ENCODE data around the gene SAMSN1.

GRCh38 chr21:14457762-14458161 lies 88.4 kb downstream of the SAMSN1 start:
- TF ChIP-seq, protein P1, sequence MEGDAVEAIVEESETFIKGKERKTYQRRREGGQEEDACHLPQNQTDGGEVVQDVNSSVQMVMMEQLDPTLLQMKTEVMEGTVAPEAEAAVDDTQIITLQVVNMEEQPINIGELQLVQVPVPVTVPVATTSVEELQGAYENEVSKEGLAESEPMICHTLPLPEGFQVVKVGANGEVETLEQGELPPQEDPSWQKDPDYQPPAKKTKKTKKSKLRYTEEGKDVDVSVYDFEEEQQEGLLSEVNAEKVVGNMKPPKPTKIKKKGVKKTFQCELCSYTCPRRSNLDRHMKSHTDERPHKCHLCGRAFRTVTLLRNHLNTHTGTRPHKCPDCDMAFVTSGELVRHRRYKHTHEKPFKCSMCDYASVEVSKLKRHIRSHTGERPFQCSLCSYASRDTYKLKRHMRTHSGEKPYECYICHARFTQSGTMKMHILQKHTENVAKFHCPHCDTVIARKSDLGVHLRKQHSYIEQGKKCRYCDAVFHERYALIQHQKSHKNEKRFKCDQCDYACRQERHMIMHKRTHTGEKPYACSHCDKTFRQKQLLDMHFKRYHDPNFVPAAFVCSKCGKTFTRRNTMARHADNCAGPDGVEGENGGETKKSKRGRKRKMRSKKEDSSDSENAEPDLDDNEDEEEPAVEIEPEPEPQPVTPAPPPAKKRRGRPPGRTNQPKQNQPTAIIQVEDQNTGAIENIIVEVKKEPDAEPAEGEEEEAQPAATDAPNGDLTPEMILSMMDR (IDR thresholded peaks at IDR 0.05), result no peak
- TF ChIP-seq POLR2AphosphoS5 (IDR thresholded peaks at IDR 0.05), result no peak
